ENCODE data around the gene RIOX2.

DNA sequence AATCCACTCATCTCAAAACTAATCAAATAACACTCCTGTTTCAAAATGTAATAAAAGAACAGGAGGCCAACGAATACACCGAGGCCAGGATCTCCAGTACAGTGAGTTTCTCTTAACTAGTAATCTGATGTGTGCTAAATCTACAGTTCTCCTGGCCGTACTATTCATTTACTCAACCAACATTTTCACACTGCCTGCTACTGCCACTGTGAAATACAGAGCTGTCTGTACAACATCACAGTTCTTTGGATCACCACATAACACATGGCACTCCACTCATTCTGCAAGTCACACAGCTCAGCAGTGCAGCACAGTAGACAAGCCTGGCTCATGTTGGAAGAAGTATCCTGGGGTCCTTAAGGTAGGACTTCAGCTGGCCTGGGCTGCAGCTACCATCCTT, 21.9 kb downstream of the RIOX2 start:
- TF ChIP-seq EZH2 (IDR thresholded peaks at IDR 0.05; ENCODE audit: low read length, missing control alignments): no peak
- TF ChIP-seq, protein P1, sequence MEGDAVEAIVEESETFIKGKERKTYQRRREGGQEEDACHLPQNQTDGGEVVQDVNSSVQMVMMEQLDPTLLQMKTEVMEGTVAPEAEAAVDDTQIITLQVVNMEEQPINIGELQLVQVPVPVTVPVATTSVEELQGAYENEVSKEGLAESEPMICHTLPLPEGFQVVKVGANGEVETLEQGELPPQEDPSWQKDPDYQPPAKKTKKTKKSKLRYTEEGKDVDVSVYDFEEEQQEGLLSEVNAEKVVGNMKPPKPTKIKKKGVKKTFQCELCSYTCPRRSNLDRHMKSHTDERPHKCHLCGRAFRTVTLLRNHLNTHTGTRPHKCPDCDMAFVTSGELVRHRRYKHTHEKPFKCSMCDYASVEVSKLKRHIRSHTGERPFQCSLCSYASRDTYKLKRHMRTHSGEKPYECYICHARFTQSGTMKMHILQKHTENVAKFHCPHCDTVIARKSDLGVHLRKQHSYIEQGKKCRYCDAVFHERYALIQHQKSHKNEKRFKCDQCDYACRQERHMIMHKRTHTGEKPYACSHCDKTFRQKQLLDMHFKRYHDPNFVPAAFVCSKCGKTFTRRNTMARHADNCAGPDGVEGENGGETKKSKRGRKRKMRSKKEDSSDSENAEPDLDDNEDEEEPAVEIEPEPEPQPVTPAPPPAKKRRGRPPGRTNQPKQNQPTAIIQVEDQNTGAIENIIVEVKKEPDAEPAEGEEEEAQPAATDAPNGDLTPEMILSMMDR (conservative IDR thresholded peaks at IDR 0.05 in 1 of 2, IDR thresholded peaks at IDR 0.05 in 1 of 2; ENCODE audit: low read depth in 1 of 2, low read length in 2 of 2): no peak

Data from fibroblast of lung (primary cell).